NCI-H2171 treated with DMSO at 0.1 percent for 48 hours (cell line): ENCODE measurements around the gene TNKS1BP1.

Experiments used
- DNase-seq: peaks from one replicate; lab custom pipeline; 2025; lab: John Stamatoyannopoulos, UW

Gene TNKS1BP1

DNA sequence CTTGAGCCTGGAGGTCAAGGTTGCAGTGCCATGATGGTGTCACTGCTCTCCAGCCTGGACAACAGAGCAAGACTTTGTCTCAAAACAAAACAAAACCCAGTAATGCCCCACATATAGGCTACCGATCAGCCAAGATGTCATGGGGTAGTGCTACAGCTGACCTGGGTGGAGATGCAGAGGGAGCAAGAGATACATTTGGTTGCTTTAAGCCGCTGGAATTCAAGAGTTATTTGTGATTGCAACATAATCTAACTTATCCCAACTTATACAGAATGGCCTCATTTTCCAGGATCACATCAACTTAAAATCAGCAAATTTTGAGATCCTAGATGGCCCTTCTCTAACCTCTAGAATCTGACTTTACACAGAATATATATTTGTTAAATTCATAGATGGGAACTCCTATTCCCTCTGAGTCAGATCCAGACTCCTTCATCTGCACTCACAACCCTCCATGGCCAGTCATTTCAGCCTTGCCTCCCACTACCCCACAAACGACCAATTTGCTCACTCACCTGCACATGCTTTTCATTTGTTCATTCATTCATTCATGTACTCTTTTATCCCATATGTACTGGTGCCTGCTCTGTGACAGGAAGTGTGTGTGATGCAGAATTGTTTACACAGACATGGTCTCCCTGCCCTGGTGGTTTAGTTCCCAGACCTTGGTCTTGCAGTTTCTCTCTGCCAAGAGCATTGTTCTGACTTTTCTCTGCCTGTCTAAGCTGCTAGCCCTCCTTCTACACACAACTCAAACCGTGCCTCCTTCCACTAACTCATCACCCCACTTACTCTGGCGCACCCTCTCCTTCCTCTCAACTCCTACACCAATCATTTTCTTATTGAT lies 63.6 kb downstream of the TNKS1BP1 start:
- no peak for DNase-seq

- no peak for DNase-seq
Observed at GRCh38 chr11:57256119-57256518, 68.6 kb downstream of the TNKS1BP1 start.

- DNase-seq = no peak
Observed at GRCh38 chr11:57255618-57256017, 69.1 kb downstream of the TNKS1BP1 start.

GRCh38 chr11:57254631-57255030 lies 70.1 kb downstream of the TNKS1BP1 start:
- DNase-seq = no peak

DNA sequence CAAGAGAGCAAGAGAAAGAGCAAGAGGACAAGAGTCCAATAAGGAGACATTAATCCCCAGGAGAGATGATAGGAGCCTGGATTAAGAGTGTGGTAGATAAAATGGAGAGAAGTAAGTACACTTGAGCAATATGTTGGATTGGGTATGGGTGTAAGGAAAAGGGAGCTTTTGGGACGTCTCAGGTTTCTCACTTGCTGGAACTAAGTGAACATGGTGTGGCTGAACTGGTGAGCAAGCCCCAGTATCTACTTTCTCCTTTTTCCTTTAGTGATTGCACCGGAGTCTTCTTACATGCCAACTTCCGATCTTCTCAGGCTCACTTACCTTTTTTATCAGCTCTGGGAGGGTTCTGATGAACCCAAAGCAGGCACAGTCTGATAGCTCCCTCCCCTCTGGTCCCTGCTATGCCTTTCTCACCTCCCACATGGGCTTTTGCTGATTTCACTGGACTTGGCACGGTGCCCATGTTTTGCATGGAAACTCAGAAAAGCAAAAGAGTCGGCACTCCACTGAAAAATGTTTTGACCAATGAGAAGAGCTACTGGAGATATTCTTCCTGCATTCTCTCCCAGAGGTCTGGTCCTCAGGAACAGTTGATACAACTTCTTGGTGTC lies 73.2 kb downstream of the TNKS1BP1 start:
- DNase-seq = peak; percentile 30

DNA sequence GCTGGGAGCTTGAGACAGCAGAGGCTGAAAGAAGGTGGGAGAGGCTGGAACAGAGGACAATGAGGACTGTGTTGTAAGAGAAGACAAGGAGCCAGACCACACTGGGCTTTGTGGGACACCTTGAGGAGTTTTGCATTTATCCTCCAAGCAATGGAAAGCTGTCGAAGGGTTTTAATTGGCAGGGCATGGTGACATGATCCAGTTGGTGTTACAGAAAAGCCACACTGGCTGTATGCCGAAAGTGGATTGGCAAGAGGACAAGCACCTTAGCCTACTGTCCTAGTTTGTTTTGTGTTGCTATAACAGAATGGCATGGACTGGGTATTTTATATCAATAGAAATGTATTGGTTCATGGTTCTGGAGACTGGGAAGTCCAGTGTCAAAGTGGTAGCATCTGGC lies 73.7 kb downstream of the TNKS1BP1 start:
- no peak for DNase-seq
